ENCODE results near the gene CEP43. TPM values are rescaled to one million over a fixed set of nuclear protein-coding genes. Genes with fewer than 3 reads are reported as not detected.

CEP43 gene
- polyA plus RNA-seq, 3 donors = 3.8 to 7.1 (median 6.4) TPM

- H4K20me1 ChIP-seq (ENCODE audit: insufficient read depth, low read length) = no peaks in the 10 kb centered on the region
- peaks cover 0 to 31% of the 10 kb centered on the region in 2 donors for H3K36me3 ChIP-seq (replicated peaks in 1 of 2; ENCODE audit: control insufficient read depth in 1 of 2, insufficient read depth in 2 of 2, low read length in 2 of 2)
- H3K27me3 ChIP-seq (ENCODE audit: control insufficient read depth in 2 of 2, insufficient read depth in 2 of 2, low read length in 2 of 2) = no peaks in the 10 kb centered on the region
- H3K27ac ChIP-seq (ENCODE audit: low read depth in 1 of 2, low read length in 2 of 2) = no peak overlapping the region
- intact Hi-C loops (cut with micrococcal nuclease) = no loop called here
- H2AFZ ChIP-seq (ENCODE audit: insufficient read depth, low read depth, low read length, poor library complexity, severe bottlenecking) = no peak overlapping the region
- H3K36me3 Mint-ChIP-seq = peaks cover 14 to 37% of the 10 kb centered on the region in 2 donors
- peak overlapping the region in 1 of 2 donors; percentile 16 for H3K4me3 Mint-ChIP-seq
- H3K4me2 ChIP-seq (replicated peaks; ENCODE audit: extremely low read depth, low read length, poor library complexity, severe bottlenecking) = no peak overlapping the region
- H3K9me3 ChIP-seq (replicated peaks in 1 of 2; ENCODE audit: control insufficient read depth in 1 of 2, insufficient read depth in 1 of 2, low read length in 2 of 2) = no peaks in the 10 kb centered on the region
- peaks cover 0 to 3% (median 0%) of the 10 kb centered on the region in 7 donors for H3K9me3 Mint-ChIP-seq
- no CpG with 5 or more reads among the region's 2 CpGs for WGBS (ENCODE audit: insufficient coverage)
- peaks cover 0 to 3% (median 0%) of the 10 kb centered on the region in 3 donors for H3K27me3 Mint-ChIP-seq (ENCODE audit: low read depth in 3 of 3)
- no peaks in the 10 kb centered on the region for H3K79me2 ChIP-seq (ENCODE audit: insufficient read depth, low read length)
- H3K9ac ChIP-seq (ENCODE audit: insufficient read depth, low read length, poor library complexity, severe bottlenecking) = no peak overlapping the region
- H3K4me1 ChIP-seq (ENCODE audit: control insufficient read depth in 1 of 2, insufficient read depth in 2 of 2, low read length in 2 of 2) = no peaks in the 10 kb centered on the region
- H3K4me1 Mint-ChIP-seq = no peaks in the 10 kb centered on the region
- H3K27ac Mint-ChIP-seq = peak overlapping the region in 2 of 7 donors; percentile 3 to 47
- DNase-seq = no peak
- TF ChIP-seq, protein P1, sequence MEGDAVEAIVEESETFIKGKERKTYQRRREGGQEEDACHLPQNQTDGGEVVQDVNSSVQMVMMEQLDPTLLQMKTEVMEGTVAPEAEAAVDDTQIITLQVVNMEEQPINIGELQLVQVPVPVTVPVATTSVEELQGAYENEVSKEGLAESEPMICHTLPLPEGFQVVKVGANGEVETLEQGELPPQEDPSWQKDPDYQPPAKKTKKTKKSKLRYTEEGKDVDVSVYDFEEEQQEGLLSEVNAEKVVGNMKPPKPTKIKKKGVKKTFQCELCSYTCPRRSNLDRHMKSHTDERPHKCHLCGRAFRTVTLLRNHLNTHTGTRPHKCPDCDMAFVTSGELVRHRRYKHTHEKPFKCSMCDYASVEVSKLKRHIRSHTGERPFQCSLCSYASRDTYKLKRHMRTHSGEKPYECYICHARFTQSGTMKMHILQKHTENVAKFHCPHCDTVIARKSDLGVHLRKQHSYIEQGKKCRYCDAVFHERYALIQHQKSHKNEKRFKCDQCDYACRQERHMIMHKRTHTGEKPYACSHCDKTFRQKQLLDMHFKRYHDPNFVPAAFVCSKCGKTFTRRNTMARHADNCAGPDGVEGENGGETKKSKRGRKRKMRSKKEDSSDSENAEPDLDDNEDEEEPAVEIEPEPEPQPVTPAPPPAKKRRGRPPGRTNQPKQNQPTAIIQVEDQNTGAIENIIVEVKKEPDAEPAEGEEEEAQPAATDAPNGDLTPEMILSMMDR (IDR thresholded peaks at IDR 0.05) = no peak
- H3K4me3 ChIP-seq (replicated peaks in 1 of 3; ENCODE audit: low read depth in 2 of 3, low read length in 3 of 3) = no peak overlapping the region
These were observed 22.6 kb upstream of the CEP43 start for GRCh38 chr6:166976636-166977035.

GRCh38 chr6:166977621-166978525 lies 21.3 kb upstream of the CEP43 start:
- H3K4me3 ChIP-seq (replicated peaks in 1 of 3; ENCODE audit: low read depth in 2 of 3, low read length in 3 of 3) = no peak overlapping the region
- peaks cover 17 to 37% of the 10 kb centered on the region in 2 donors for H3K36me3 Mint-ChIP-seq
- H3K9me3 ChIP-seq (replicated peaks in 1 of 2; ENCODE audit: control insufficient read depth in 1 of 2, insufficient read depth in 1 of 2, low read length in 2 of 2) = no peaks in the 10 kb centered on the region
- H3K36me3 ChIP-seq (replicated peaks in 1 of 2; ENCODE audit: control insufficient read depth in 1 of 2, insufficient read depth in 2 of 2, low read length in 2 of 2) = peaks cover 0 to 23% of the 10 kb centered on the region in 2 donors
- no peaks in the 10 kb centered on the region for H3K4me1 ChIP-seq (ENCODE audit: control insufficient read depth in 1 of 2, insufficient read depth in 2 of 2, low read length in 2 of 2)
- H3K27me3 Mint-ChIP-seq (ENCODE audit: low read depth in 3 of 3) = peaks cover 0 to 3% (median 0%) of the 10 kb centered on the region in 3 donors
- no peak overlapping the region for H3K27ac ChIP-seq (ENCODE audit: low read depth in 1 of 2, low read length in 2 of 2)
- H3K27me3 ChIP-seq (ENCODE audit: control insufficient read depth in 2 of 2, insufficient read depth in 2 of 2, low read length in 2 of 2) = no peaks in the 10 kb centered on the region
- H2AFZ ChIP-seq (ENCODE audit: insufficient read depth, low read depth, low read length, poor library complexity, severe bottlenecking) = no peak overlapping the region
- TF ChIP-seq, protein P1 (IDR thresholded peaks at IDR 0.05) = no peak
- intact Hi-C loops (cut with micrococcal nuclease) = no loop called here
- H3K4me1 Mint-ChIP-seq = no peaks in the 10 kb centered on the region
- no peak for DNase-seq
- H3K79me2 ChIP-seq (ENCODE audit: insufficient read depth, low read length) = no peaks in the 10 kb centered on the region
- no peak overlapping the region for H3K4me2 ChIP-seq (replicated peaks; ENCODE audit: extremely low read depth, low read length, poor library complexity, severe bottlenecking)
- H3K27ac Mint-ChIP-seq = no peak overlapping the region
- H3K4me3 Mint-ChIP-seq = no peak overlapping the region
- no peak overlapping the region for H3K9ac ChIP-seq (ENCODE audit: insufficient read depth, low read length, poor library complexity, severe bottlenecking)
- peaks cover 0 to 3% (median 0%) of the 10 kb centered on the region in 7 donors for H3K9me3 Mint-ChIP-seq
- no CpG with 5 or more reads among the region's 9 CpGs for WGBS (ENCODE audit: insufficient coverage)
- H4K20me1 ChIP-seq (ENCODE audit: insufficient read depth, low read length) = no peaks in the 10 kb centered on the region
